DOHH2 (cell line): ENCODE results near the gene CALCA.

Experiments
- H3F3A ChIP-seq: fragments of 200-600 bp; sonication (generic), shearing (Covaris generic); 2 replicates; pipeline ENCODE4 v1.6.0; 2016; ENCODE audit warnings: antibody characterized with exemption, mild to moderate bottlenecking; ENCODE audit not compliant: control insufficient read depth, insufficient read depth
- H3K27ac ChIP-seq: fragments of 200-600 bp; sonication (generic); 2 replicates; pipeline ENCODE4 v1.5.1; 2014; ENCODE audit warnings: low read depth, mild to moderate bottlenecking, low read length, moderate library complexity
- H3K27me3 ChIP-seq: fragments of 200-600 bp; sonication (generic); 2 replicates; pipeline ENCODE4 v1.6.1; 2014; ENCODE audit warnings: mild to moderate bottlenecking, low read length, mixed read lengths; ENCODE audit not compliant: control insufficient read depth
- H3K36me3 ChIP-seq: fragments of 200-600 bp; sonication (generic); 2 replicates; pipeline ENCODE4 v1.6.1; 2014; ENCODE audit warnings: mild to moderate bottlenecking, low read length, moderate library complexity, mixed read lengths; ENCODE audit not compliant: control insufficient read depth
- H3K4me1 ChIP-seq: fragments of 200-600 bp; sonication (generic); 2 replicates; pipeline ENCODE4 v1.6.1; 2014; ENCODE audit warnings: mild to moderate bottlenecking, low read length, mixed read lengths; ENCODE audit not compliant: control insufficient read depth
- H3K4me2 ChIP-seq: fragments of 200-600 bp; sonication (generic); 2 replicates; pipeline ENCODE4 v1.6.0; 2014; ENCODE audit warnings: mild to moderate bottlenecking, low read length, moderate library complexity
- H3K4me3 ChIP-seq: fragments of 200-600 bp; sonication (generic); 2 replicates; pipeline ENCODE4 v1.5.1; 2014; ENCODE audit warnings: mild to moderate bottlenecking, low read length, mixed read lengths
- H3K79me2 ChIP-seq: fragments of 200-600 bp; sonication (generic); 2 replicates; pipeline ENCODE4 v1.6.1; 2014; ENCODE audit warnings: mild to moderate bottlenecking, low read length, mixed read lengths; ENCODE audit not compliant: control insufficient read depth
- H3K9me2 ChIP-seq: fragments of 200-600 bp; sonication (generic); replicated peaks from 2 replicates; pipeline ENCODE4 v1.6.1; 2014; ENCODE audit warnings: mild to moderate bottlenecking, low read length, mixed read lengths; ENCODE audit not compliant: control insufficient read depth
- H3K9me3 ChIP-seq: fragments of 200-600 bp; sonication (generic); 2 replicates; pipeline ENCODE4 v1.6.1; 2014; ENCODE audit warnings: antibody characterized with exemption, low read length, mixed read lengths; ENCODE audit not compliant: control insufficient read depth, insufficient read depth
- H4K20me1 ChIP-seq: fragments of 200-600 bp; sonication (generic); 2 replicates; pipeline ENCODE4 v1.6.0; 2014; ENCODE audit warnings: low read depth, mild to moderate bottlenecking, antibody characterized with exemption, low read length, moderate library complexity; ENCODE audit not compliant: control insufficient read depth, insufficient read depth
- EZH2phosphoT487 ChIP-seq: fragments of 200-600 bp; sonication (generic); IDR thresholded peaks from 2 replicates; pipeline ENCODE4 v1.6.1; 2017; ENCODE audit warnings: borderline replicate concordance, mild to moderate bottlenecking, antibody characterized with exemption, low read length, moderate library complexity, mixed read lengths
- TF ChIP-seq, protein P1 (sequence below): fragments of 200-600 bp; sonication (generic); IDR thresholded peaks from one replicate; pipeline ENCODE4 v1.5.1; 2014; ENCODE audit warnings: antibody characterized with exemption, mild to moderate bottlenecking, low read depth, low read length; ENCODE audit not compliant: poor library complexity, severe bottlenecking

CALCA gene, protein sequence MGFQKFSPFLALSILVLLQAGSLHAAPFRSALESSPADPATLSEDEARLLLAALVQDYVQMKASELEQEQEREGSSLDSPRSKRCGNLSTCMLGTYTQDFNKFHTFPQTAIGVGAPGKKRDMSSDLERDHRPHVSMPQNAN

DNA sequence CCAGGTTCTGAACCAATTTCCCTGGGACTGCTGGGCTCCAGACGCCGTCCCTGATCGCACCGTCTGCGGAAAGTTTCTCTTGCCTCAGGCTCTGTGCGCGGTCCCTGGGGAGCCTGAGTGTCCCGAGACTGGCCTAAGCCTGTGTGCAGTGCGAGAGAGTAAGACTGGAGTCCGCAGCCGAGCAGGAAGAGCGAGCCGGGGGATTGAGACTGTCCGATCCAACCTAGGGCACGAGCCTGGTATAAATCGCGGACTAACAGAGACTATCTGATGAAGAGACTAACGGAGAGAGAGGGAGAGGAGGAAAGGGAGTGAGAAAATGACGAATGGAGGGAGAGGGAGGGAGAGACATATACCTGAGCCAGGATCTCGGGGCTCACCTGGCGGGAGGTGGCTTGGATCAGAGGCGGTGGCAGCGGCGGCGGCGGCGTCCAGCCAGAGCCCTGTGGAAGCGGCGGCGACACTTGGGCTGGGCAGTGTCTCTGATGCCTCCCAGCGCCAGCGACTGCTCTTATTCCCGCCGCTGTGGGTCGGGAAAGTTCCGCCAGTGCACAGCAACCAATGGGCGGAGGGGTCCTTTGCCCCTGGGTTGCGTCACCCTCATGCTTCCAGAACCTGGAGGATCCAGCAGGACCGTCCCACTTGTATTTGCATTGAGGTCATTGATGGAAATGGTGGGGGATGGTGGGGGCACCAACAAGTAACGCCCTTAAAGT, at the start of gene CALCA:
Gene CALCA (minus strand): TSS at position 487 of the 716 bp plus-strand sequence. CDS start 1,159 bp downstream, outside the sequence.
- H3F3A ChIP-seq, result no peaks in the 10 kb centered on the region
- no peak for TF ChIP-seq EZH2phosphoT487
- TF ChIP-seq, protein P1, sequence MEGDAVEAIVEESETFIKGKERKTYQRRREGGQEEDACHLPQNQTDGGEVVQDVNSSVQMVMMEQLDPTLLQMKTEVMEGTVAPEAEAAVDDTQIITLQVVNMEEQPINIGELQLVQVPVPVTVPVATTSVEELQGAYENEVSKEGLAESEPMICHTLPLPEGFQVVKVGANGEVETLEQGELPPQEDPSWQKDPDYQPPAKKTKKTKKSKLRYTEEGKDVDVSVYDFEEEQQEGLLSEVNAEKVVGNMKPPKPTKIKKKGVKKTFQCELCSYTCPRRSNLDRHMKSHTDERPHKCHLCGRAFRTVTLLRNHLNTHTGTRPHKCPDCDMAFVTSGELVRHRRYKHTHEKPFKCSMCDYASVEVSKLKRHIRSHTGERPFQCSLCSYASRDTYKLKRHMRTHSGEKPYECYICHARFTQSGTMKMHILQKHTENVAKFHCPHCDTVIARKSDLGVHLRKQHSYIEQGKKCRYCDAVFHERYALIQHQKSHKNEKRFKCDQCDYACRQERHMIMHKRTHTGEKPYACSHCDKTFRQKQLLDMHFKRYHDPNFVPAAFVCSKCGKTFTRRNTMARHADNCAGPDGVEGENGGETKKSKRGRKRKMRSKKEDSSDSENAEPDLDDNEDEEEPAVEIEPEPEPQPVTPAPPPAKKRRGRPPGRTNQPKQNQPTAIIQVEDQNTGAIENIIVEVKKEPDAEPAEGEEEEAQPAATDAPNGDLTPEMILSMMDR, result no peak
- H3K4me3 ChIP-seq, result no peak within 1 kb of the TSS
- no peaks in the 10 kb centered on the region for H3K4me1 ChIP-seq
- no peaks in the 10 kb centered on the region for H3K9me3 ChIP-seq
- H3K27ac ChIP-seq, result no peak within 1 kb of the TSS
- H3K27me3 ChIP-seq, result peaks cover 25% of the 10 kb centered on the region
- no peaks in the 10 kb centered on the region for H3K79me2 ChIP-seq
- H3K4me2 ChIP-seq, result no peak within 1 kb of the TSS
- H3K36me3 ChIP-seq, result no peaks in the 10 kb centered on the region
- H4K20me1 ChIP-seq, result no peaks in the 10 kb centered on the region
- no peaks in the 10 kb centered on the region for H3K9me2 ChIP-seq

DNA sequence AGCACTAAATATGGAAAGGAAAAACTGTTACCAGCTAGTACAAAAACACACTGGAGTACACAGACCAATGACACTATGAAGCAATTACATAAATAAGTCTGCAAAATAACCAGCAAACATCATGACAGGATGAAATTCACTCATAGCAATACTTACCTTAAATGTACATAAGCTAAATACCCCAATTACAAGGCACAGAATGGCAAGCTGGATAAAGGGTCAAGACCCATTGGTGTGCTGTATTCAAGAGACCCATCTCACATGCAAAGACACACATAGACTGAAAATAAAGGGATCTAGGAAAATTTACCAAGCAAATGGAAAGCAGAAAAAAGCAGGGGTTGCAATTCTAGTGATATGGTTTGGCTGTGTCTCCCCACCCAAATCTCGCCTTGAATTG, 44.0 kb upstream of the CALCA start:
- Histone ChIP-seq H3K9me2 (no peaks in the 10 kb centered on the region), H3K4me1 (no peaks in the 10 kb centered on the region), H3K4me2 (no peak overlapping the region), H4K20me1 (no peaks in the 10 kb centered on the region), H3K36me3 (no peaks in the 10 kb centered on the region), H3K4me3 (no peak overlapping the region), H3K27ac (no peak overlapping the region), H3K9me3 (no peaks in the 10 kb centered on the region), H3K79me2 (no peaks in the 10 kb centered on the region), H3F3A (no peaks in the 10 kb centered on the region), H3K27me3 (no peaks in the 10 kb centered on the region; the same call in 1 of the 2 replicates)
- TF ChIP-seq, protein P1, result no peak
- TF ChIP-seq EZH2phosphoT487, result no peak

DNA sequence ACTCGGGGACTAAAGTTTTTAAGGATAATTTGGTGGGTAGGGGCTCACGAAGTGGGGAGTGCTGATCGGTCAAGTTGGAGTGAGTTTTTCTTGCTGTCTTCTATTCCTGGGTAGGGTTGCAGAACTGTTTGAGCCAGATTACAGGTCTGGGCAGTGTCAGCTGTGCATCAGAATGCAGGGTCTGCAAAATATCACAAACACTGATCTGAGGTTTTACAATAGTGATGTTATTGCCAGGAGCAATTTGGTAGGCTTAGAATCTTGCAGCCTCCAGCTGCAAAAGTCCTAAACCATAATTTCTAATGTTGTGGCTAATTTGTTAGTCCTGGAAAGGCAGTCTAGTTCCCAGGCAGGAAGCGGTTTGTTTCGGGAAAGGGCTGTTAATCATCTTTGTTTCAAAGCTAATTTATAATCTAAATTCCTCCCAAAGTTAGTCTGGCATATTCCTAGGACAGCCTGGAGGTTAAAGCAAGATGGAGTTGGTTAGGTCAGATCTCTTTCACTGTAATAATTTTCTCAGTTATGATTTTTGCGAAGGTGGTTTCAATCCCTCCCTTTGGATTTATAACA, 39.7 kb upstream of the CALCA start:
- no peak overlapping the region for H3K4me2 ChIP-seq
- H3K79me2 ChIP-seq, result no peaks in the 10 kb centered on the region
- no peaks in the 10 kb centered on the region for H3K36me3 ChIP-seq
- no peaks in the 10 kb centered on the region for H3K9me2 ChIP-seq
- no peak for TF ChIP-seq EZH2phosphoT487
- TF ChIP-seq, protein P1, result no peak
- H3K4me3 ChIP-seq, result no peak overlapping the region
- no peaks in the 10 kb centered on the region for H3F3A ChIP-seq
- H3K27me3 ChIP-seq, result peaks cover 15% of the 10 kb centered on the region
- no peaks in the 10 kb centered on the region for H4K20me1 ChIP-seq
- no peaks in the 10 kb centered on the region for H3K4me1 ChIP-seq
- no peaks in the 10 kb centered on the region for H3K9me3 ChIP-seq
- no peak overlapping the region for H3K27ac ChIP-seq
